Adipocyte (in vitro differentiated cells): ENCODE data around the gene PTPRM.

Experiments used
- DNase-seq: peaks from one replicate; pipeline ENCODE4 v3.0.0-alpha.2; 2015; ENCODE audit warnings: low read depth
- H3K27me3 ChIP-seq: replicated peaks from 2 replicates; pipeline ENCODE4 v1.7.0; 2013; ENCODE audit warnings: mild to moderate bottlenecking, low read length, moderate library complexity; ENCODE audit not compliant: control insufficient read depth, insufficient read depth
- H3K36me3 ChIP-seq: 2 replicates; pipeline ENCODE4 v1.7.0; 2013; ENCODE audit warnings: low read length, mild to moderate bottlenecking, moderate library complexity; ENCODE audit not compliant: control insufficient read depth, insufficient read depth, severe bottlenecking
- H3K4me1 ChIP-seq: 2 replicates; pipeline ENCODE4 v1.7.0; 2013; ENCODE audit warnings: mild to moderate bottlenecking, low read length, moderate library complexity; ENCODE audit not compliant: control insufficient read depth, insufficient read depth
- H3K4me3 ChIP-seq: 2 replicates; pipeline ENCODE4 v1.7.0; 2013; ENCODE audit warnings: mild to moderate bottlenecking, low read length, moderate library complexity
- H3K9ac ChIP-seq: 2 replicates; pipeline ENCODE4 v1.7.0; 2013; ENCODE audit warnings: mild to moderate bottlenecking, low read length, moderate library complexity
- H3K9me3 ChIP-seq: 2 replicates; pipeline ENCODE4 v1.7.0; 2013; ENCODE audit warnings: mild to moderate bottlenecking, low read length, moderate library complexity; ENCODE audit not compliant: control insufficient read depth

PTPRM gene

GRCh38 chr18:8299054-8299980, 732.2 kb downstream of the PTPRM start:
- DNase-seq: no peak
- Histone ChIP-seq H3K36me3 (peaks cover 22% of the 10 kb centered on the region), H3K9ac (no peak overlapping the region), H3K9me3 (no peaks in the 10 kb centered on the region), H3K27me3 (no peaks in the 10 kb centered on the region), H3K4me1 (peaks cover 10% of the 10 kb centered on the region), H3K4me3 (no peak overlapping the region)

- no peaks in the 10 kb centered on the region for H3K9me3 ChIP-seq
- H3K4me3 ChIP-seq: no peak overlapping the region
- no peak overlapping the region for H3K9ac ChIP-seq
- DNase-seq: no peak
- H3K27me3 ChIP-seq: no peaks in the 10 kb centered on the region
- peaks cover 22% of the 10 kb centered on the region for H3K36me3 ChIP-seq
- peaks cover 10% of the 10 kb centered on the region for H3K4me1 ChIP-seq
These were observed 733.8 kb downstream of the PTPRM start for GRCh38 chr18:8300751-8301410.

- H3K9ac ChIP-seq: no peak overlapping the region
- H3K9me3 ChIP-seq: no peaks in the 10 kb centered on the region
- peaks cover 15% of the 10 kb centered on the region for H3K4me1 ChIP-seq
- no peaks in the 10 kb centered on the region for H3K27me3 ChIP-seq
- no peak for DNase-seq
- H3K4me3 ChIP-seq: no peak overlapping the region
- peaks cover 16% of the 10 kb centered on the region for H3K36me3 ChIP-seq
These were observed 734.5 kb downstream of the PTPRM start for GRCh38 chr18:8301427-8302172.

- peaks cover under 1% of the 10 kb centered on the region for H3K36me3 ChIP-seq
- no peak for DNase-seq
- H3K4me3 ChIP-seq: no peak overlapping the region
- H3K9ac ChIP-seq: no peak overlapping the region
- H3K27me3 ChIP-seq: no peaks in the 10 kb centered on the region
- no peaks in the 10 kb centered on the region for H3K9me3 ChIP-seq
- H3K4me1 ChIP-seq: peaks cover 15% of the 10 kb centered on the region
These were observed 736.1 kb downstream of the PTPRM start for GRCh38 chr18:8303151-8303755.

GRCh38 chr18:8307960-8308359, 740.8 kb downstream of the PTPRM start:
- Histone ChIP-seq H3K9ac (no peak overlapping the region), H3K36me3 (peaks cover under 1% of the 10 kb centered on the region), H3K9me3 (no peaks in the 10 kb centered on the region), H3K4me3 (no peak overlapping the region), H3K4me1 (peaks cover 14% of the 10 kb centered on the region), H3K27me3 (no peaks in the 10 kb centered on the region)
- DNase-seq: no peak

GRCh38 chr18:8313043-8313442, 745.9 kb downstream of the PTPRM start:
- peaks cover 21% of the 10 kb centered on the region for H3K36me3 ChIP-seq
- H3K9ac ChIP-seq: no peak overlapping the region
- no peaks in the 10 kb centered on the region for H3K4me1 ChIP-seq
- no peak overlapping the region for H3K4me3 ChIP-seq
- no peaks in the 10 kb centered on the region for H3K9me3 ChIP-seq
- no peak for DNase-seq
- no peaks in the 10 kb centered on the region for H3K27me3 ChIP-seq

GRCh38 chr18:8314124-8314523, 747.0 kb downstream of the PTPRM start:
- Histone ChIP-seq H3K27me3 (no peaks in the 10 kb centered on the region), H3K36me3 (peaks cover 21% of the 10 kb centered on the region), H3K4me1 (no peaks in the 10 kb centered on the region), H3K9ac (no peak overlapping the region), H3K9me3 (no peaks in the 10 kb centered on the region), H3K4me3 (no peak overlapping the region)
- DNase-seq: no peak

GRCh38 chr18:8319798-8320489, 752.8 kb downstream of the PTPRM start:
- Histone ChIP-seq H3K9ac (no peak overlapping the region), H3K4me1 (peaks cover 5% of the 10 kb centered on the region), H3K27me3 (no peaks in the 10 kb centered on the region), H3K9me3 (no peaks in the 10 kb centered on the region), H3K4me3 (no peak overlapping the region), H3K36me3 (peaks cover 21% of the 10 kb centered on the region)
- no peak for DNase-seq

- no peak overlapping the region for H3K9ac ChIP-seq
- no peaks in the 10 kb centered on the region for H3K27me3 ChIP-seq
- peaks cover 11% of the 10 kb centered on the region for H3K36me3 ChIP-seq
- H3K4me3 ChIP-seq: no peak overlapping the region
- DNase-seq: no peak
- H3K9me3 ChIP-seq: no peaks in the 10 kb centered on the region
- H3K4me1 ChIP-seq: peaks cover 5% of the 10 kb centered on the region
These were observed 755.4 kb downstream of the PTPRM start for GRCh38 chr18:8322486-8322885.

- Histone ChIP-seq H3K27me3 (no peaks in the 10 kb centered on the region), H3K4me3 (no peak overlapping the region), H3K9ac (no peak overlapping the region), H3K36me3 (peaks cover 6% of the 10 kb centered on the region), H3K9me3 (no peaks in the 10 kb centered on the region), H3K4me1 (peaks cover 24% of the 10 kb centered on the region)
- DNase-seq: no peak
These were observed 757.4 kb downstream of the PTPRM start for GRCh38 chr18:8324343-8325065.
